Lung (tissue), 12 donors: ENCODE measurements around the gene PLXNA1. TPM values are rescaled to one million over a fixed set of nuclear protein-coding genes. Genes with fewer than 3 reads are reported as not detected.

Experiments used
- ATAC-seq: fragments of 200-7000 bp; cut with Tn5 transposase; one replicate; pipeline ENCODE4 v1.9.1; 2020; ENCODE audit warnings: moderate number of reproducible peaks; ENCODE audit not compliant: insufficient read depth, low FRiP score
- DNase-seq, 3 donors: peaks; one replicate each; pipeline ENCODE4 v3.0.0-alpha.2; 2013 to 2017
- H3K27ac ChIP-seq, 2 donors: one replicate each; pipeline ENCODE4 v1.5.1; 2013; ENCODE audit warnings: mild to moderate bottlenecking in 2 of 2, moderate library complexity in 2 of 2, control low read depth in 1 of 2, inconsistent platforms in 1 of 2, low read depth in 1 of 2, low read length in 1 of 2
- H3K27me3 ChIP-seq, 3 donors: one replicate each; pipeline ENCODE4 v1.5.1; 2013; ENCODE audit warnings: low read length in 2 of 3; ENCODE audit not compliant: control insufficient read depth in 3 of 3, insufficient read depth in 3 of 3
- H3K36me3 ChIP-seq, 4 donors: one replicate each; pipeline ENCODE4 v1.5.1; 2013; ENCODE audit warnings: low read length in 4 of 4, mild to moderate bottlenecking in 1 of 4, moderate library complexity in 1 of 4; ENCODE audit not compliant: control insufficient read depth in 4 of 4, insufficient read depth in 4 of 4
- H3K4me1 ChIP-seq, 5 donors: one replicate each; pipeline ENCODE4 v1.5.1; 2013; ENCODE audit warnings: low read length in 5 of 5, mild to moderate bottlenecking in 2 of 5, moderate library complexity in 1 of 5; ENCODE audit not compliant: control insufficient read depth in 5 of 5, insufficient read depth in 5 of 5
- H3K4me3 ChIP-seq: one replicate; pipeline ENCODE4 v1.5.1; 2013; ENCODE audit warnings: mild to moderate bottlenecking, control low read depth, moderate library complexity
- H3K9ac ChIP-seq, 2 donors: one replicate each; pipeline ENCODE4 v1.5.1; 2013; ENCODE audit warnings: low read length in 2 of 2, control low read depth in 1 of 2; ENCODE audit not compliant: insufficient read depth in 1 of 2
- H3K9me3 ChIP-seq, 4 donors: one replicate each; pipeline ENCODE4 v1.5.1; 2013; ENCODE audit warnings: low read length in 3 of 4, mild to moderate bottlenecking in 1 of 4, moderate library complexity in 1 of 4; ENCODE audit not compliant: control insufficient read depth in 4 of 4, insufficient read depth in 3 of 4
- CTCF ChIP-seq: IDR thresholded peaks from 2 replicates; pipeline ENCODE4 v1.5.1; 2012; ENCODE audit warnings: mild to moderate bottlenecking; ENCODE audit errors: control extremely low read depth, extremely low read depth
- WGBS, 2 donors: extraction: QIAGEN DNeasy Blood & Tissue Kit; methylation state at CpG; one replicate each; pipeline ENCODE4 v1.1.7; 2013; 5-methylcytosine and 5-hydroxymethylcytosine counted together
- polyA plus RNA-seq, 2 donors: library from polyadenylated mRNA; stranded (reverse); fragments of 200-250 nt; gene quantifications; one replicate each; pipeline ENCODE4 v1.2.1, GENCODE V29; 2013
- total RNA-seq, 2 donors: library from RNA; depleted of rRNA in 1 of 2; stranded (reverse); fragments of >200 nt in 1 of 2; gene quantifications; one replicate each; pipeline ENCODE4 v1.2.1, GENCODE V29; 2014 to 2021
- donor health status: control.
- donor health status: control.
- donor health status: Bipolar disorder and iron deficiency.
- donor health status: healthy.
- donor health status: DM: yes; HTN: yes; CAD: no.

PLXNA1 gene
- total and polyA plus RNA-seq, 4 donors = 17.6 to 51.7 (median 21.7) TPM

- DNase-seq (no peak), ATAC-seq (no peak)
- TF ChIP-seq CTCF = no peak
- no peak overlapping the region for H3K9ac ChIP-seq
- H3K4me1 ChIP-seq = peaks cover 0 to 29% (median 7%) of the 10 kb centered on the region in 5 donors
- H3K4me3 ChIP-seq = no peak overlapping the region
- H3K27ac ChIP-seq = no peak overlapping the region
- peaks cover 0 to 21% (median 6%) of the 10 kb centered on the region in 4 donors for H3K36me3 ChIP-seq
- 92 to 99% methylated on average over 7 of the region's 7 CpGs for WGBS, 2 donors
- no peaks in the 10 kb centered on the region for H3K27me3 ChIP-seq
- H3K9me3 ChIP-seq = no peaks in the 10 kb centered on the region
Observed at GRCh38 chr3:127003601-127004280, 20.8 kb downstream of the PLXNA1 start.

GRCh38 chr3:127004641-127005397 lies 21.9 kb downstream of the PLXNA1 start:
- TF ChIP-seq CTCF = no peak
- no peak overlapping the region for H3K27ac ChIP-seq
- H3K9me3 ChIP-seq = no peaks in the 10 kb centered on the region
- DNase-seq (no peak), ATAC-seq (no peak)
- H3K4me3 ChIP-seq = no peak overlapping the region
- H3K27me3 ChIP-seq = no peaks in the 10 kb centered on the region
- peaks cover 0 to 21% (median 6%) of the 10 kb centered on the region in 4 donors for H3K36me3 ChIP-seq
- H3K9ac ChIP-seq = no peak overlapping the region
- H3K4me1 ChIP-seq = peaks cover 0 to 19% (median 7%) of the 10 kb centered on the region in 5 donors
- 96% methylated on average over 32 of the region's 32 CpGs for WGBS, 2 donors

- no peak overlapping the region for H3K9ac ChIP-seq
- no peak overlapping the region for H3K27ac ChIP-seq
- peaks cover 0 to 23% (median 6%) of the 10 kb centered on the region in 4 donors for H3K36me3 ChIP-seq
- no peak for TF ChIP-seq CTCF
- peaks cover 0 to 19% (median 5%) of the 10 kb centered on the region in 5 donors for H3K4me1 ChIP-seq
- WGBS, 2 donors = 93 to 95% methylated on average over 17 of the region's 17 CpGs
- no peaks in the 10 kb centered on the region for H3K9me3 ChIP-seq
- no peak for DNase-seq
- no peak for ATAC-seq
- H3K4me3 ChIP-seq = no peak overlapping the region
- no peaks in the 10 kb centered on the region for H3K27me3 ChIP-seq
Observed at GRCh38 chr3:127005864-127006500, 23.1 kb downstream of the PLXNA1 start.
